HL-60/S4 (cell line): ENCODE data around the gene SGCG.
"Not testable (repeated sequence)": the region's sequence is repeated elsewhere in the genome, so short reads cannot be mapped to it uniquely, and the experiment has no call there.

Experiments used
- in situ Hi-C: fragments of 300-500 bp; cut with MboI; formaldehyde crosslinking; loops from 2 replicates; pipeline ENCODE4 v1.14.3; 2022; ENCODE audit warnings: low sequenced_read_pairs

Gene SGCG, protein sequence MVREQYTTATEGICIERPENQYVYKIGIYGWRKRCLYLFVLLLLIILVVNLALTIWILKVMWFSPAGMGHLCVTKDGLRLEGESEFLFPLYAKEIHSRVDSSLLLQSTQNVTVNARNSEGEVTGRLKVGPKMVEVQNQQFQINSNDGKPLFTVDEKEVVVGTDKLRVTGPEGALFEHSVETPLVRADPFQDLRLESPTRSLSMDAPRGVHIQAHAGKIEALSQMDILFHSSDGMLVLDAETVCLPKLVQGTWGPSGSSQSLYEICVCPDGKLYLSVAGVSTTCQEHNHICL

DNA sequence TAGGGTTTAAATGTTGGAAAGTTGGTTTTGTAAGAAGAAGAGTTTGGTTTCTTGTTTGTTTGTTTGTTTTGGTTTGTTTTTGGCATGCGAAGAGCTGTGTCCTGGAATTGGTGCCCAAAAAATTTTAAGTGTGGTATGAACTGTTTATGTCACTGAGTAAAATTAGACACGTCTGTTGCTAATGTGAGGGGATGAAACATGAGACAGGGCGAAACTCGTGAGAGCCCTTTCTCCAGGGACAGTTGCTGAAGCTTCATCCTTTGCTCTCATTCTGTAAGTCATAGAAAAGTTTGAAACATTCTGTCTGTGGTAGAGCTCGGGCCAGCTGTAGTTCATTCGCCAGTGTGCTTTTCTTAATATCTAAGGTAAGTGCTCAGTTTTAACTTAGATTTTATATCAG lies at the start of gene SGCG:
SGCG (plus strand) TSS at position 269 of the 400 bp plus-strand sequence. CDS start 22,716 bp downstream, outside the sequence.
- in situ Hi-C loops, result no loop called here

DNA sequence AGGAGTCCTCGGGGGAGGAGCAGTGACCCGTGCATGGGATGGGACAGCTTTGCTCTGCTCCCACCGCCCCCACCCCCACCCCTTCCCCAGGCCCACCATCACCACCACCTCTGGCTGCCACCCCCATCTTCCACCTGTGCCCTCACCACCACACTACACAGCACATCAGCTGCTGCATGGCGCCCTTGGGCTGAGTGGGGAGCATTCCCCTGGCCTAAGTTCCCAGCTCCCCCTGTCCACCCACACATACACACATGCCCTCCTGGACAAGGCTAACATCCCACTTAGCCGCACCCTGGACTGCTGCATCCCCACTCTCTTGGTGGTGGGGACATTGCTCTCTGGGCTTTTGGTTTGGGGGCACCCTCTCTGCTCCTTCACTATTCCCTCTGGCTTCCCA lies 46.2 kb upstream of the SGCG start:
- in situ Hi-C loops, result no loop called here

DNA sequence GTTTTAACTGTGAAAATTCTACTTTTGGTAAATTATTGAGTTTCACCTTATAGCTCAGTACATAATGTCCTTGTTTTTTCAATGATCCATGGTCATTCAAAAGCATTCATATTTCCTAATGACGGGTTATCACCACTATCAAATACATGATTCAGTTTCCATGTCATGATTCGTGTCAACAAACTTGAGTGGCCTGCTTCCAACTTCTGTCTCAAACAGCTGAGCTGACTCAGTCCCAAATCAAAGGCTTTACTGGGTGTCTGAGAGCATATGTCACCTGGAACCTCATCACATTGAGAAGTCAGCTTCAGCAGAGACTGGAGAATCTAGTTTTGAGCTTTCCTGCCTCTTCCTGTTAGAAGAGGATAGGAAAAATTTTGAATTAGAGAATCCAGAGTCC lies 40.3 kb upstream of the SGCG start:
- in situ Hi-C loops, result no loop called here

DNA sequence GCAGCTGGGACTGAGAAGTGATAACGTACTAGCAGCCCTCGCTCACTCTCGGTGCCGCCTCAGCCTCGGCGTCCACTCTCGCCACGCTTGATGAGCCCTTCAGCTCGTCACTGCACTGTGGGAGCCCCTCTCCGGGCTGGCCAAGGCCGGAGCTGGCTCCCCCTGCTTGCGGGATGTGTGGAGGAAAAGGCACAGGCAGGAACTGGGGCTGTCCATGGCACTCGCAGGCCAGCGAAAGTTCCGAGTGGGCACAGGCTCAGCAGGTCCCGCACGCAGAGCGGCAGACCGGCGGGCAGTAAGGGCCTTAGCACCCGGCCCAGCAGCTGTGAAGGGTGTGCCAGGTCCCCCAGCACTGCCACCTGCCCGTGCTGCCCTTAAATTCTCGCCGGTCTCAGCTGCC lies 38.8 kb upstream of the SGCG start:
- in situ Hi-C loops, result no loop called here

DNA sequence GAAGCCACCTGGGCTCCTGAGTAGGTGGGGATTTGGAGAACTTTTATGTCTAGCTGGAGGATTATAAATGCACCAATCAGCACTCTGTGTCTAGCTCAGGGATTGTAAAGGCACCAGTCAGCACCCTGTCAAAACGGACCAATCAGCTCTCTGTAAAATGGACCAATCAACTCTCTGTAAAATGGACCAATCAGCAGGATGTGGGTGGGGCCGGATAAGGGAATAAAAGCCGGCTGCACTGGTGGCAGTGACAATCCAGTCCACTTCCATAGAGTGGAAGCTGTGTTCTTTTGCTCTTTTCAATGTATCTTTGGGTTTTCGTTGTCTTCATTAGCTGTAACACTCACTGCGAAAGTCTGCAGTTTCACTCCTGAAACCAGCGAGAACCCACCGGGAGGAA lies 38.2 kb upstream of the SGCG start:
- in situ Hi-C loops, result not testable (repeated sequence)

DNA sequence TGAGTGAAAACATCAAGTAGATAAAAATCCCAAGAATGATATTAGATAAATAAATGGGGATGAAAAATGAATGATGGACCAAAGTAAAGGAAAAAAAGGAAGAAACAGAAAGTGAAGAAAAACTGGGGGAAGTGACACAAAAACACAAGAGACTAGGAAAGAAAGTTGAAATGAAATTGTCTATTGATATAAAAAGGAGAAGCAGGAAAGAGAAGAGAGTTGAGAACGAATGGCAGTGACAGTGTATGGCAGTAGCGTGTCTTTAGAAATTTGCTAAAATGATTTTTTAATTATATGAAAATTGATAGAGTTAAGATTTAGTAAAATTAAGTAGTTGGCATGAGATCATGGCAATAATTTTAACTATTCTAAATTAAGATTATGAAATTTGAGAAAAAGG lies 36.3 kb upstream of the SGCG start:
- in situ Hi-C loops, result no loop called here

DNA sequence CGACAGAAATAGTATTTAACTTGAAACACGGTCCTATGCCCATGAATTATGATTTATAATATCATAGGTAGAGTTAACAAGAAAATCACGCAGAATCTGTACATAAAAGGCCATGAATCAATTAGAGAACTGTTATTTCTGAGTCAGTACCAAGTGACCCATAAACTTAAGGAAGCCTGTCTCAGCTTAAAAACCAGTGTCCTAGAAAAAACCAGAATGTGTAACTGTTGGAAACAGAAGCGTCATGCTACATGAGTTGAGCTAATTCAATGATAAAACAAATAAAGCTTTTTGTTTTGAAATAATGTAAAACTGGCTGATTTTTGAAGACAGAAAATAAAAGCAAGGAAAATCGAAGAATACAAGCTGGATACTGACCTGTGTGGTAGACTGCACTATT lies 34.8 kb upstream of the SGCG start:
- in situ Hi-C loops, result no loop called here

DNA sequence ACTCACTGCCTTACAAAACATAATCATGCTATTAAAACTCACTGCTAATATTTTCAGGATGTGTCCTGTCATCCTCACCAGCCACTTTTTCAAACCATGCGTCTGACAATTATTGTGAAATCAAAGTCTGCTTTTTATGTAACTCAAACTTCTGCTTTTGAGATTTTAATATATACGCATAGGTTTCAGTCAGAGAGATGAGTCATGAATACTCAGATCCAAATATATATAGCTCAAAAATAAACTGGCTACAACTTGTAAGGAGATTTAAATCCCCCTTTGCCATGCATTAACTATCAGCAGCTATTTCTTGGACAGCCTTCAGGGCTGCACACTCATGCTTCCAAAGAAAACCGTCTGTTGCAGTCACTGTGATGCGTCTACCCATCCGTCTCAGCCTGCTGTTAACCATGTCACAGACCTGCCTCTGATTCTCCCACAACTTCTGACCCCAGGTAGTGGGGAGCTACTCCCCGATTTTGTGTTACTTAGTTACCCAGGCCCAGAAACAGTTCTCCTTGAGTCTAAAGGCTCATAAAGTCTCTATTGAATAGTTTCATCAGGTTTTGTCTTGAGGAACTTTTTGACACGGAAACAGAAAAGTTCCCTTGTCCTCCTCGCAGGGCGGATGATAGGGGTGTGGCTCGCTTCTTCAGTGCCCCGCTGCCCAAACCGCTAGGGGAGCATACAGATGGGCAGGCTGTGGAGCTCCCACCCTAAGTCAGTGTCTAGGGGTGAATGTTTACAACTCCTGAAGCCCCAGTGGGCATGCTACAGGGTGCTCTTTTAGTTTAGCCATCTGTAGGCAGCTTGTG lies 33.8 kb upstream of the SGCG start:
- in situ Hi-C loops, result no loop called here

DNA sequence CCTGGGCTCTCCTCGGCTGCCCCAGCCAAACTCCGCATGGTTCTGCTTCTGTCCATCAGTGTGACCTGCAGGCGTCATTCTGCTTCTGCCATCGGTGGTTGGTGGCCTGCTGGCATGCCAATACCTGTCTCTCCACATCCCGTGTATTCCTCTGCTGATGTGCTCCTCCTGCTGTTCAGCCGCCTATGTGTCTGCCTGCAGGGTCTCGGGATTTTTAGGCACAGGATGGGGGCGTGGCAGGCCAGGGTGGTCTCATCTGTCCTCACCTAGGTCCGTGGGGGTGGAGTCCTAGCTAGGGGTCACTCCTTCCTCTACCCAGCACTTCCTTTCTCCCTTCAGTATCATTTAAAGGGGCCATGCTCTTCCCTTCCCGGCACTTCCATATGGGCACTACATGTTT lies 33.0 kb upstream of the SGCG start:
- in situ Hi-C loops, result no loop called here

DNA sequence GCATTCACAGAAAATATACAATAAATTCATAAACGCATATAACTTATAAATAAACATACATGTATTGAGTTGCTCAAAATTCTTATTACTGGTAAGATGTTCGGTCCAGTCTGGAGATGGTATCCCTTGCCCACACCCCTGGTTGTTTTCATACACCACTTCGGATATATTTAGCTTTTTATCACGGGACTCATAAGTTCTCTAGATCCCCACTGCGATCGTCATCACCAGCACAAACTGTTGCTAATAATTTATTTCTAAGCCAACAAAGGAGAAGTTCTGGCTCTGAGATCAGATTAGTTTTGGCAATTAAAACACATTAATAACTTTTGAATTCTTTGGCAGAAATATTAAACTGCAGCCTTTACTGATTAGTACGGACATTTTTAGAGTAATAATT lies 23.0 kb upstream of the SGCG start:
- in situ Hi-C loops, result no loop called here

DNA sequence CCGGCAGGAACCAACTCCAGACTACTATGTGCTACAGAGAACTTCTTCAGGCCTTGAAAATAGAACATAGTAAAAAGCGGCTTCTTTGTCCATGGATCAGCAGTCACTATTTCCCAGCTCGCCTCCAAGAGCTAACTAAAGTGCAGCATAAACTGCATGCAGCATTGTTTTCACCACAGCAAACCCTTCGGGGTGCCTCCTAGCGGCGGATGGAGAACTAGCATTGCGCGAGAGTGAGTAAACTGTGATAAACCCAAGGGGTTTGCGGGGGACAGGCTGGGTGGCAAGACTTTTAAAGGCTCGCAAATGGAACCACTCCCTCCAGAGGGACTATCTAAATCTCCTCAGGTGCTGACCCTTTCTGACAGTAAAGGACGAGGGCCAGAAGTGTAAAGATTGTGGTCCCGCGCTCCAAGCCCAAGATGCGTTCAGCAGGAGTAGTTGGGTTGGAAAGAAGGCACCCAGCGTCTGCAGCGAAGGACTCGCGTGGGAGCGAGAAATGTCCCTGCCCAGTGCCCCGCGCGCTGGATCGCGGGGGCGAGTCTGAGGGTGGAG lies 21.5 kb upstream of the SGCG start:
- in situ Hi-C loops, result no loop called here

DNA sequence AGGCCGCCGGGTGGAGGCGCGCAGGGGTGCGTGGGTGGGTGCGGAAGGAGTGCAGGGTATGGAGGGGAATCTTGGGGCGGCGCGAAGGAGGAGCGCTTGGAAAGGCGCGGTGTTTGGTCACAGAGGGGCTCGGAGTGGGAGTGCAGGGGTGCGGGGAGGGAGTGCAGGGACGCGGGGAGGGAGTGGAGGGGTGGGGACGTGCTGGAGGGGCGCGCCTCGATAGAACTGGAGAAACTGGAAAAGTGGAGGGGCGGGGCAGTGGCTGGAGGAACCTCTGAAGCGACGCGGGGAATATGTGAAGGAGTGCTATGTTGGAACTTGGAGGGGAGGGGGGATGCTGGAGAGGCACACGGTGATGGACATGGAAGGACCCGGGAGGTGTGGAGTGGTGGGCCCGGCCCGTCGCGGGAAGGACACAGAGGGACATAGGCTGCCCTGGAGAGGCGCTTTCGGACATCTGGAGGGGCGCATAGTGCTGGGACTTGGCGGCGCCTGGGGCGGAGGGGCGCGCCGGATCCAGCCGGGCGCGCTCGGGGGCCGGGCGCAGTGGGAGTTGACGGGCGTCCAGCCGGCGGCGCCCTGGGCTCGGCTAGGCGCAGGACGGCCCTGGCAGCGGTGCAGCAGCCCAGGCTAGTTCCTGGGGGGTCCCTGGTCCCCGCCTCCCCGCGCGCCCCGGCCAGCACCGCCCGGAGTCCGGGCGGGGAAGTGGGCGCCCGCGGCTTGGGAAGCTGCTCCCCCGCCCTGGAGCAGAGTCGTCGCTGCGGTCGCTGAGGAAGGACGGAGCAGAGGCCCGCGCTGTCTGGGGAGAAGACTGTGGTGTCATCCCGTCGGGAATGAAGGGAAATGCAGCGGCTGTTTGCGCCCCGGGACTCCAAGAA lies 20.8 kb upstream of the SGCG start:
- in situ Hi-C loops, result no loop called here

DNA sequence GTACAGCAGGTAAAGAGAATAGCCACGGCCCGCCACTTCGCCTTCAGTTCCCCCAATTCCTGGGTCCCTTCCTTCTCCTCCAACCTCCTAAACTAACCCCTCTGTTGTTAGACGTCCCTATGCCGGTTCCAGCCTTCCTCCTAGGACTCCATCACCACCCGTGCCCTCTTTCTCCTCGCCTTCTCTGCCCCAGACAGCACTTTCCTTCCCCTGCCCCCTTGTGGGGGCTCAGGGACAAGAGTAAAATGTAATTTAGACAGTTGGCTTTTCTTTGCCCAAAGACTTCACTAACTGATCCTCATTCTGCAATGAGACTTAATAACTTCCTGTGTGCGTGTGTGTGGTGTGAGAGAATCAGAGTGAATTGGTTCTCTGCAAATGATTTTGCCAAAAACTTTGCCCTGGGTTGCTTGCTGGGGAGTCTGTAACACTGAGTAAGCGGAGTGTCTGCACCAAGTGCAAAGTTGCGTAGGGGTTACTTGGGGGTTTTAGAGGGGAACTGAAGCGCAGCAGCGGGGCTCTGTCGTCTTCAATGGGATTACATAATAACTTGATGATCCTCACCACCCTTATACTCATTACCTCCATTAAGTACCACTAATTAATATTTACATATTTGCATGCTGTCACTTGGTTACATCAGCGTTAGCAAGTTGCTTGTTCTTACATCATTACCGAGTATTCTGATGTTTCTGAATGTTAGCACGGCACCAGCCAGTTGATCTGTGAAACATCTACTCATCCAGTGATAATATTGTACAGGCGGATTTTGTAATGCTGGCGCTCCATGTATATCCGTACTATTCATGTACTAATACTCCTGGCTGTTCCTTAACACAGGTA lies 19.9 kb upstream of the SGCG start:
- in situ Hi-C loops, result no loop called here

DNA sequence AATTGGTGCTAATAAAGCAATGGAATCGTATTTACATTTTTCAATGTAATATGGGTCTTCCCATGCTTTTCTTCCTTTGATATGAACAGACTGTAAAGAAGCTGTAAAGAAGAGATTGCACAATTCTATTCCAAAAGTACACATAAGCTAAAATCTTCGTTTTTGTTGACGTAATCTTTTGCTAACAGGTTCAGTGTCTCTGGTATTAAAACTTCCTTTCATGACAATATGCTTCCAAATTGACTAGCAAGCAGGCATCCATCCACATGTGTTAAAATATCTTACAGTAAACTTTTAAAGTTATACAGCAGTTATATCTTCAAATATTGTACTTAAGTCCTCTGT lies 19.3 kb upstream of the SGCG start:
- in situ Hi-C loops, result no loop called here

DNA sequence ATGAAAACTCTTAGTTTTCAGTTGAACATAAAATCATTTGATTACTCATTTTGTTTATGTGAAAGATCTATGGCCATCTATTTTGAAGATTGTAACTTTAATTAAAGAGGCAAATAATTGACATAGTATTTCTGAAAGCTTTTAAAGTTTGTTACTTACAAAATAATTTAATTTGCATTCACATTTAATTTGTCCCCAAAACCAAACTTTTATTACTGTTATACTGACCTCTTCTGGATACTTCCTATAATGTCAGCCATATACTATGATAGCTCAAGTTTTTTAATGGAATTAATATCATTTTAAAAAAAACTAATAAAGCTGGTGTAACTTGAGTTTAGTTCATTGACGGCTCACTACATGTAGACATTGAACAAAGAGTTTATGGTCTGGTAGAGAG lies 4.9 kb upstream of the SGCG start:
- in situ Hi-C loops, result no loop called here

DNA sequence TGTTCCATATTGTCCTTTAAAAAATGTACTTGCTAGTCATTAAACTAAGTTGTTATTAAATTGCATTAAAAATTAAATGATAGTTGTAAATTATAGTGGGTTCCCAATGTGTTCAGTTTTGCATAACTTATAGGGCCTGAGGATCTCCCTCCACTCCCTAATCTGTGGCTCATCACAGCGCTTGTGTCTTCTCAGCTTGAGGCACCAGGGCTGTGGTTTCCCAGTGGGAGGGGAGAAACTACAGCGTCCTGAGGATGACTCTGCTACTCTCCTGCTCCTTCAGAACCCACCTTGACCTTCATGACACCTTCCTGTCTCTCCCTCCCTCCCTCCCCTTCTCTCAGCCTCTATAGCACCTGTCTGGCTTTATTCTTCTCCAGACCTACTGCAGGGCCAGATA lies 1.4 kb downstream of the SGCG start:
- in situ Hi-C loops, result no loop called here

DNA sequence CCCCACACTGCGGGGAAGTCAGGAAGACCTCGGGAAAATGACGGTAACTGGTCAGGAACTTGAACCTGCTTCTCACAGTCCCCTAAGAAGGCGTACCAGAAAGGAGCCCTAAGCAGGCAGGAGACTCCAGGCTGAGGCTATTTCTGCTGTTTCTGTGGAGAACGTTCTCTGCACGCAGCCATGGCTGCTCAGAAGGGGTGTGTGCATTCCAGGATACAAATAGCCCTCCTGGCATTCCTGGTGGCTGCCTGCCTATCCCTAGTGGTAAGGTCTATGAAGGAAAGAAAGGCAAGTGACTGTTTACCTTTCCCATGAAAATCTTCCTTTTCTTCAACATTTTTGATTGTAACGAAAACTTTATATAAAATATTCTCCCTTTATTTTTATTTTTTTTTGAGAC lies 2.5 kb downstream of the SGCG start:
- in situ Hi-C loops, result no loop called here

DNA sequence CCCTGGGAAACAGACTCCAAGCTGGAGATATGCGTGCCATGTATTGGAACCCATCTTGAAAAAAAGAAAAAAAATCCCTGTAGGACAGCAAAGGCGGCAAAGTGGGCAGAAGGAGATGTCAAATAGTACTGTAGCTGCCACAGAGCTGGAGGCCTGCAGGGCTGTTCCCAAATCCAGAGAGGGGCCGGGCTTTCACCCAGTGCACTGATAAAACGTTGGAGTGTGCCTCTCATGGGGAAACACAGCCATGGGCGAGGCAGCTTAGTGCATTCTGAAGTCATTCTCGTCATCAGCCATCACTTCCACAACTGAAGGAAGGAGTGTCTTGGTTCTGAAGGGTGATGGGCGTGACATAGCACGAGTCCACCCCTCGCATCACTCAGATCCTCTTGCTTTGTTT lies 4.8 kb downstream of the SGCG start:
- in situ Hi-C loops, result no loop called here

DNA sequence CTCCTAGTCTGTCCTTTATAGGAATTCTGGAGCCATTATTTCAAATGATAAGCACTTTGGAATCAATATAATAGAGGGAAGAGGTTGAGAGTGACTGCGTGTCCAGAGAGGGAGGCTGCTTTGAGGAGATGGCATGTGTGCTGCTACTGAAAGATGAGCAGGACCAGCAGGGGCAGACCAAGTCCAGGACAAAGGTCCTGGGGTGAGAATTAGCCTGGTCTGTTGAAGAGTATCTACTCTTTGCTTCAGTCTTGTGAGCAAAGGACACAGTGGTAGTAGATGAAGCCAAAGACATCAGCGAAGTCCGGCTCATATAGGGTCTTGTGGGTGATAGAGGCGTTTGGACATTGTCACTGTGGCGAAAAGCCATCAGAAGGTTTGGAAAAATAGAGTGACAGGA lies 21.1 kb downstream of the SGCG start:
- in situ Hi-C loops, result no loop called here

DNA sequence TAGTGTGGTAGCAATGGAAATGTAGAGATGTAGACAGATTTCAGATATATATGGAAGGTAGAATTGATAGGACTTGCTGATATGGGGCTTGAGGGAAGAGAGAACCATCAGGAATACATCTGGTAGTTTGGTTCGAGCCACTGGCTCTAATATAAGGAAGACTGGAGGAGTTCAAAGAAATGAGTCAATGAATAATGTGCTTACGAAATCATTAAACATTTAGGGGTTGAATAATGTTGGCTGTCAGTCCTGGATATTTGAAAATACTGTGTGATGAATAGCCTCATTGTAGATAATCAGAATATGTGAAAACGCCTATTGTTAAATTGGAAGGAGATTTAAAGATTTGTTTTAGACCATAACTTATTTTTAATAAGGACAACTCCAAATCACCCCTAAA lies 21.6 kb downstream of the SGCG start:
- in situ Hi-C loops, result no loop called here

DNA sequence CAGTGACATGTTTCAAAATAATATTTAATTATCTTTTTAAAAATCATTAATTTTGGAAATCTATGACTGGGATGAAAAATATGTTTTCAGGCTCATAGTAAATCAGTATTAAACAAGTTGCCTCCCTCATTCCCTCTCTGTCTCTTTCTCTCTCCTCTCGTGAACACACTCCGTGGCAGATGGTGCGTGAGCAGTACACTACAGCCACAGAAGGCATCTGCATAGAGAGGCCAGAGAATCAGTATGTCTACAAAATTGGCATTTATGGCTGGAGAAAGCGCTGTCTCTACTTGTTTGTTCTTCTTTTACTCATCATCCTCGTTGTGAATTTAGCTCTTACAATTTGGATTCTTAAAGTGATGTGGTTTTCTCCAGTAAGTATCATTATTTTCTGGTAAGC lies 22.7 kb downstream of the SGCG start:
- in situ Hi-C loops, result no loop called here
